Lower leg skin (tissue), 3 donors: ENCODE results near the gene ARFRP1.

Experiments used
- CTCF ChIP-seq, 3 donors: fragments of 450-650 bp; IDR thresholded peaks; one replicate each; pipeline ENCODE4 v1.5.1; 2016; ENCODE audit warnings: antibody characterized with exemption in 3 of 3, mild to moderate bottlenecking in 3 of 3, moderate library complexity in 2 of 3
- POLR2A ChIP-seq, 2 donors: fragments of 450-650 bp; IDR thresholded peaks; one replicate each; pipeline ENCODE4 v1.6.1; 2016 to 2017; ENCODE audit warnings: antibody characterized with exemption in 2 of 2, mild to moderate bottlenecking in 1 of 2, moderate library complexity in 1 of 2

DNA sequence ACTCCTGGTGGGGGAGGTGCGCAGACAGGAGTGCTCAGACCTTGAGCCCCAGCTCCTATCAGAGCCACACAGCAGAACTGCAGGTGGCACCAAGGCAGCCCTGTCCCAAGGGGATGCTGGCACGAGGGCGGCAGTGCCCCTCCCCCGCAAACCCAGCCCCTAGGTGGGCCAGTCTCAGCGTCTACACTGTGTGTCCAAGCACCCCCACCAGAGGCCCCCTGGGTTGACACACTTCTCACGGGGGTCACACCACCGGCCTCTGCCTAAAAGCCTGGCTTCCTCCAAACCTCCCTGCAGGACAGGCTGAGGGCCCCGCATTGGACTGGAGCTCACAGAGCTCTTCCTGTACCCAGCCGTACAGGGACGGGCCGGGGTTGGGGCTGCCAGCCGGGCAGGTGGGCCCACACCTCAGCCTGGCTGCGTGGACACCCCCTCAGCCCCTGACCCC is 39.9 kb upstream of the ARFRP1 start:
- TF ChIP-seq CTCF (IDR thresholded peaks at IDR 0.05) = no peak
- TF ChIP-seq POLR2A (IDR thresholded peaks at IDR 0.05) = no peak
